ENCODE data around the gene ARHGAP22. TPM values are rescaled to one million over a fixed set of nuclear protein-coding genes. Genes with fewer than 3 reads are reported as not detected.

Gene ARHGAP22
- total RNA-seq, 1 donor from 2014 or later, result 6.2 TPM

GRCh38 chr10:48439031-48439430 lies 165.8 kb downstream of the ARHGAP22 start:
- H4K20me1 ChIP-seq (ENCODE audit: insufficient read depth, low read length), result peaks cover 9% of the 10 kb centered on the region
- peaks cover 5% of the 10 kb centered on the region for H3K36me3 Mint-ChIP-seq (ENCODE audit: low read depth, unreplicated experiment)
- no peak overlapping the region for H3K4me3 Mint-ChIP-seq (ENCODE audit: unreplicated experiment)
- peaks cover 17% of the 10 kb centered on the region for H3K4me1 Mint-ChIP-seq (ENCODE audit: low read depth, unreplicated experiment)
- H3K9ac ChIP-seq (ENCODE audit: low read length), result no peak overlapping the region
- H3K9me3 Mint-ChIP-seq (ENCODE audit: unreplicated experiment), result no peaks in the 10 kb centered on the region
- H3K36me3 ChIP-seq (ENCODE audit: insufficient read depth, low read length), result no peaks in the 10 kb centered on the region
- TF ChIP-seq EZH2 (IDR thresholded peaks at IDR 0.05; ENCODE audit: insufficient read depth, low read length), result no peak
- TF ChIP-seq CTCF (IDR thresholded peaks at IDR 0.05; ENCODE audit: insufficient read depth, low read depth, low read length), result no peak
- peaks cover 11% of the 10 kb centered on the region for H3K4me1 ChIP-seq (ENCODE audit: insufficient read depth, low read length)
- no peak overlapping the region for H3K4me3 ChIP-seq (ENCODE audit: insufficient read depth, low read depth, low read length)
- DNase-seq (ENCODE audit: low read depth), result peak; percentile 81
- peak overlapping the region; percentile 47 for H3K4me2 ChIP-seq (ENCODE audit: low read length)
- peak overlapping the region; percentile 52 for H3K27ac ChIP-seq (ENCODE audit: low read depth, low read length)
- H3K9me3 ChIP-seq (ENCODE audit: insufficient read depth, low read depth, low read length), result no peaks in the 10 kb centered on the region
- H3K79me2 ChIP-seq (ENCODE audit: insufficient read depth, low read length), result no peaks in the 10 kb centered on the region
- no peaks in the 10 kb centered on the region for H3K27me3 Mint-ChIP-seq (ENCODE audit: low read depth, unreplicated experiment)
- H3K27me3 ChIP-seq (ENCODE audit: insufficient read depth, low read length), result no peaks in the 10 kb centered on the region
- no peak overlapping the region for H2AFZ ChIP-seq (ENCODE audit: low read depth, low read length)
- FAIRE-seq, result peak; percentile 86
- peak overlapping the region; percentile 48 for H3K27ac Mint-ChIP-seq (ENCODE audit: unreplicated experiment)

GRCh38 chr10:48437546-48437945 lies 167.3 kb downstream of the ARHGAP22 start:
- no peak for FAIRE-seq
- Histone ChIP-seq H4K20me1 (ENCODE audit: insufficient read depth, low read length) (peaks cover 6% of the 10 kb centered on the region), H2AFZ (ENCODE audit: low read depth, low read length) (no peak overlapping the region), H3K4me2 (ENCODE audit: low read length) (no peak overlapping the region), H3K36me3 (ENCODE audit: insufficient read depth, low read length) (no peaks in the 10 kb centered on the region), H3K4me1 (ENCODE audit: insufficient read depth, low read length) (peaks cover 11% of the 10 kb centered on the region), H3K9ac (ENCODE audit: low read length) (no peak overlapping the region), H3K27me3 (ENCODE audit: insufficient read depth, low read length) (no peaks in the 10 kb centered on the region), H3K79me2 (ENCODE audit: insufficient read depth, low read length) (no peaks in the 10 kb centered on the region), H3K9me3 (ENCODE audit: insufficient read depth, low read depth, low read length) (no peaks in the 10 kb centered on the region), H3K4me3 (ENCODE audit: insufficient read depth, low read depth, low read length) (no peak overlapping the region), H3K27ac (ENCODE audit: low read depth, low read length) (no peak overlapping the region)
- no peak for TF ChIP-seq EZH2 (IDR thresholded peaks at IDR 0.05; ENCODE audit: insufficient read depth, low read length)
- TF ChIP-seq CTCF (IDR thresholded peaks at IDR 0.05; ENCODE audit: insufficient read depth, low read depth, low read length), result no peak
- Mint-ChIP-seq H3K27ac (ENCODE audit: unreplicated experiment) (no peak overlapping the region), H3K27me3 (ENCODE audit: low read depth, unreplicated experiment) (no peaks in the 10 kb centered on the region), H3K4me3 (ENCODE audit: unreplicated experiment) (no peak overlapping the region), H3K4me1 (ENCODE audit: low read depth, unreplicated experiment) (peaks cover 17% of the 10 kb centered on the region), H3K36me3 (ENCODE audit: low read depth, unreplicated experiment) (peaks cover 5% of the 10 kb centered on the region), H3K9me3 (ENCODE audit: unreplicated experiment) (no peaks in the 10 kb centered on the region)
- DNase-seq (ENCODE audit: low read depth), result no peak

GRCh38 chr10:48431871-48432270 lies 173.0 kb downstream of the ARHGAP22 start:
- DNase-seq (ENCODE audit: low read depth) (peak; percentile 26), FAIRE-seq (no peak)
- no peaks in the 10 kb centered on the region for H4K20me1 ChIP-seq (ENCODE audit: insufficient read depth, low read length)
- Mint-ChIP-seq H3K4me3 (ENCODE audit: unreplicated experiment) (no peak overlapping the region), H3K36me3 (ENCODE audit: low read depth, unreplicated experiment) (peaks cover 6% of the 10 kb centered on the region), H3K4me1 (ENCODE audit: low read depth, unreplicated experiment) (peaks cover 3% of the 10 kb centered on the region), H3K27ac (ENCODE audit: unreplicated experiment) (no peak overlapping the region), H3K9me3 (ENCODE audit: unreplicated experiment) (no peaks in the 10 kb centered on the region), H3K27me3 (ENCODE audit: low read depth, unreplicated experiment) (no peaks in the 10 kb centered on the region)
- H3K27ac ChIP-seq (ENCODE audit: low read depth, low read length), result no peak overlapping the region
- H3K36me3 ChIP-seq (ENCODE audit: insufficient read depth, low read length), result peaks cover 17% of the 10 kb centered on the region
- H3K4me2 ChIP-seq (ENCODE audit: low read length), result no peak overlapping the region
- H3K27me3 ChIP-seq (ENCODE audit: insufficient read depth, low read length), result no peaks in the 10 kb centered on the region
- H3K9me3 ChIP-seq (ENCODE audit: insufficient read depth, low read depth, low read length), result no peaks in the 10 kb centered on the region
- no peaks in the 10 kb centered on the region for H3K4me1 ChIP-seq (ENCODE audit: insufficient read depth, low read length)
- H3K79me2 ChIP-seq (ENCODE audit: insufficient read depth, low read length), result no peaks in the 10 kb centered on the region
- no peak overlapping the region for H2AFZ ChIP-seq (ENCODE audit: low read depth, low read length)
- TF ChIP-seq EZH2 (IDR thresholded peaks at IDR 0.05; ENCODE audit: insufficient read depth, low read length) (no peak), CTCF (IDR thresholded peaks at IDR 0.05; ENCODE audit: insufficient read depth, low read depth, low read length) (no peak)
- H3K4me3 ChIP-seq (ENCODE audit: insufficient read depth, low read depth, low read length), result no peak overlapping the region
- H3K9ac ChIP-seq (ENCODE audit: low read length), result no peak overlapping the region

Data from astrocyte (in vitro differentiated cells and primary cell).